HepG2 (cell line): ENCODE measurements around the gene ARFGEF2. TPM values are rescaled to one million over a fixed set of nuclear protein-coding genes. Genes with fewer than 3 reads are reported as not detected.

Source experiments
- ATAC-seq: fragments of 200-7000 bp; cut with Tn5 transposase; 3 replicates; pipeline ENCODE4 v1.9.1; 2020; ENCODE audit warnings: mild to moderate bottlenecking, moderate library complexity
- BruUV-seq: library from RNA; stranded (reverse); fragments of 400-500 nt; replicated peaks from 2 replicates; lab custom pipeline; 2021; lab: Mats Ljungman, UMichigan
- CTCF ChIA-PET: fragments of 300-600 bp; formaldehyde crosslinking; extraction: SDS; loops from one replicate; lab custom pipeline; 2021; ENCODE audit warnings: low total read pairs, inconsistent platforms, low intra/inter-chr PET ratio; lab: Yijun Ruan, JAX
- POLR2A ChIA-PET: fragments of 350-600 bp; sonication (Branson Sonifier 250); formaldehyde crosslinking; loops from one replicate; lab custom pipeline; 2020; ENCODE audit warnings: antibody characterized with exemption, inconsistent platforms; lab: Yijun Ruan, JAX
- DNase-seq: peaks from one replicate; pipeline ENCODE4 v3.0.0-alpha.2; 2015; ENCODE audit warnings: low spot score
- FAIRE-seq: peaks from 3 replicates; lab custom pipeline; 2011; peaks lifted over from hg19 to GRCh38; lab: Jason Lieb, UNC
- H2AFZ ChIP-seq: one replicate; pipeline ENCODE4 v1.6.1; 2011; ENCODE audit warnings: low read length, inconsistent platforms
- H3K27ac ChIP-seq: fragments of 300-600 bp; 3 replicates; pipeline ENCODE4 v1.8.0; 2011; ENCODE audit warnings: mixed run types, mild to moderate bottlenecking, mixed read lengths, low read length, inconsistent platforms; ENCODE audit not compliant: insufficient read depth; ENCODE audit errors: extremely low read length
- H3K27me3 ChIP-seq, 2 experiments: fragments of 200-600 bp in 1 of 2; 2 replicates in 1 of 2; 3 replicates in 1 of 2; pipeline versions ENCODE4 v1.6.0 to v1.8.0; 2011; ENCODE audit warnings: low read length in 2 of 2, mild to moderate bottlenecking in 2 of 2, moderate library complexity in 2 of 2, inconsistent platforms in 1 of 2; ENCODE audit not compliant: insufficient read depth in 2 of 2, control insufficient read depth in 1 of 2
- H3K36me3 ChIP-seq, 2 experiments: fragments of 200-600 bp in 1 of 2; replicated peaks in 1 of 2; 2 replicates in 1 of 2; 3 replicates in 1 of 2; pipeline versions ENCODE4 v1.5.1 to v1.8.0; 2011; ENCODE audit warnings: low read length in 2 of 2, inconsistent platforms in 1 of 2; ENCODE audit not compliant: insufficient read depth in 2 of 2, control insufficient read depth in 1 of 2
- H3K4me1 ChIP-seq: 2 replicates; pipeline ENCODE4 v1.5.1; 2012; ENCODE audit warnings: low read length, inconsistent platforms; ENCODE audit not compliant: insufficient read depth
- H3K4me2 ChIP-seq: 2 replicates; pipeline ENCODE4 v1.6.0; 2011; ENCODE audit warnings: low read depth, low read length, inconsistent platforms
- H3K4me3 ChIP-seq, 3 experiments: fragments of 200-600 bp in 1 of 3; sonication (generic), shearing (Covaris generic) in 1 of 3; replicated peaks in 1 of 3; 2 replicates each; pipeline ENCODE4 v1.5.1; 2011 to 2016; ENCODE audit warnings: low read length in 3 of 3, inconsistent platforms in 2 of 3, low read depth in 2 of 3, mild to moderate bottlenecking in 2 of 3, control low read depth in 1 of 3, mixed read lengths in 1 of 3; ENCODE audit not compliant: insufficient read depth in 1 of 3
- H3K79me2 ChIP-seq: one replicate; pipeline ENCODE4 v1.6.1; 2011; ENCODE audit warnings: low read length, inconsistent platforms; ENCODE audit not compliant: insufficient read depth
- H3K9ac ChIP-seq: 2 replicates; pipeline ENCODE4 v1.6.0; 2011; ENCODE audit warnings: mild to moderate bottlenecking, low read depth, low read length, inconsistent platforms; ENCODE audit not compliant: insufficient read depth
- H3K9me3 ChIP-seq: 2 replicates; pipeline ENCODE4 v1.5.1; 2012; ENCODE audit warnings: mild to moderate bottlenecking, low read length
- H4K20me1 ChIP-seq: 2 replicates; pipeline ENCODE4 v1.6.0; 2011; ENCODE audit warnings: inconsistent platforms, mild to moderate bottlenecking, low read length, moderate library complexity; ENCODE audit not compliant: insufficient read depth
- BRCA1 ChIP-seq: sonication (generic); formaldehyde crosslinking; IDR thresholded peaks from 2 replicates; pipeline ENCODE4 v1.4.0; 2020; ENCODE audit warnings: missing genetic modification reagents
- CENPX ChIP-seq: sonication (generic); formaldehyde crosslinking; IDR thresholded peaks from 2 replicates; pipeline ENCODE4 v1.9.0; 2021; ENCODE audit warnings: mild to moderate bottlenecking, missing genetic modification reagents, moderate library complexity
- DMAP1 ChIP-seq: IDR thresholded peaks from 2 replicates; pipeline ENCODE4 v1.6.1; 2016
- E2F5 ChIP-seq: sonication (generic); formaldehyde crosslinking; conservative IDR thresholded peaks from 2 replicates; pipeline ENCODE4 v1.4.0; 2020; ENCODE audit warnings: missing genetic modification reagents
- EP300 ChIP-seq, 3 experiments: sonication (generic) in 1 of 3; formaldehyde crosslinking in 1 of 3; IDR thresholded peaks; 2 replicates each; pipeline versions ENCODE4 v1.5.1 to v1.6.1; 2011 to 2020; ENCODE audit warnings: low read depth in 2 of 3, low read length in 2 of 3, borderline replicate concordance in 1 of 3, improper control_type of control experiment in 1 of 3, mild to moderate bottlenecking in 1 of 3, missing genetic modification reagents in 1 of 3, moderate library complexity in 1 of 3
- FOXJ3 ChIP-seq: sonication (generic); formaldehyde crosslinking; IDR thresholded peaks from 2 replicates; pipeline ENCODE4 v1.4.0; 2020; ENCODE audit warnings: missing genetic modification reagents, mild to moderate bottlenecking, borderline replicate concordance
- GRHL1 ChIP-seq: sonication (generic); formaldehyde crosslinking; conservative IDR thresholded peaks from 2 replicates; pipeline ENCODE4 v1.8.0; 2022; ENCODE audit warnings: missing genetic modification reagents
- HOXD1 ChIP-seq: sonication (generic); formaldehyde crosslinking; IDR thresholded peaks from 2 replicates; pipeline ENCODE4 v1.5.0; 2020; ENCODE audit warnings: missing genetic modification reagents
- MAF1 ChIP-seq: sonication (generic); formaldehyde crosslinking; IDR thresholded peaks from 2 replicates; pipeline ENCODE4 v1.5.0; 2020; ENCODE audit warnings: missing genetic modification reagents, borderline replicate concordance
- MAFG ChIP-seq: sonication (generic); formaldehyde crosslinking; IDR thresholded peaks from 2 replicates; pipeline ENCODE4 v1.5.1; 2020; ENCODE audit warnings: mild to moderate bottlenecking, missing genetic modification reagents
- MATR3 ChIP-seq: sonication (generic); formaldehyde crosslinking; IDR thresholded peaks from 2 replicates; pipeline ENCODE4 v1.4.0; 2020; ENCODE audit warnings: missing genetic modification reagents
- PLSCR1 ChIP-seq: sonication (generic); formaldehyde crosslinking; IDR thresholded peaks from 2 replicates; pipeline ENCODE4 v1.5.0; 2020; ENCODE audit warnings: missing genetic modification reagents, mild to moderate bottlenecking, borderline replicate concordance
- REXO4 ChIP-seq: sonication (generic); formaldehyde crosslinking; IDR thresholded peaks from 2 replicates; pipeline ENCODE4 v1.8.0; 2022; ENCODE audit warnings: missing genetic modification reagents, mild to moderate bottlenecking, borderline replicate concordance
- TARDBP ChIP-seq: sonication (generic); formaldehyde crosslinking; IDR thresholded peaks from 2 replicates; pipeline ENCODE4 v1.8.0; 2022; ENCODE audit warnings: mild to moderate bottlenecking, missing genetic modification reagents
- ZBTB37 ChIP-seq: sonication (generic); formaldehyde crosslinking; IDR thresholded peaks from 2 replicates; pipeline ENCODE4 v1.4.0; 2020; ENCODE audit warnings: mild to moderate bottlenecking, missing genetic modification reagents
- ZFP36L1 ChIP-seq: sonication (generic); formaldehyde crosslinking; IDR thresholded peaks from 2 replicates; pipeline ENCODE4 v1.8.0; 2022; ENCODE audit warnings: mild to moderate bottlenecking, missing genetic modification reagents, moderate library complexity
- ZFX ChIP-seq: sonication (generic); formaldehyde crosslinking; IDR thresholded peaks from 2 replicates; pipeline ENCODE4 v1.4.0; 2020; ENCODE audit warnings: mild to moderate bottlenecking, low read depth, missing genetic modification reagents, moderate library complexity
- ZKSCAN8 ChIP-seq: IDR thresholded peaks from 2 replicates; pipeline ENCODE4 v1.6.1; 2016; ENCODE audit warnings: borderline replicate concordance, missing genetic modification reagents, missing compliant biosample characterization
- WGBS: methylation state at CpG from one replicate; pipeline ENCODE4 v1.1.6; 2017; ENCODE audit warnings: low lambda C conversion rate; 5-methylcytosine and 5-hydroxymethylcytosine counted together
- in situ Hi-C: cut with HindIII; loops from 2 replicates; pipeline ENCODE4 v1.10.0; 2017; ENCODE audit warnings: low pct_unique_long_range_greater_than_20kb; ENCODE audit not compliant: extremely low pct_ligation_motif_present
- intact Hi-C: fragments of 100-400 bp; cut with micrococcal nuclease; formaldehyde crosslinking; loops from one replicate; pipeline ENCODE4 v1.10.0; 2022; ENCODE audit not compliant: unreplicated experiment
- polyA plus RNA-seq, 8 experiments: library from polyadenylated mRNA; depleted of rRNA in 3 of 8; stranded (reverse) in 7 of 8; unstranded in 1 of 8; fragments of >200 nt; fragmentation: Illumina TruSeq in 4 of 8; extraction: Trizol in 4 of 8; gene quantifications; 2 replicates each; pipeline versions ENCODE4 v1.2.1 to v1.2.3, GENCODE V29; 2011 to 2016; ENCODE audit warnings: low read depth in 4 of 8, missing spikeins in 1 of 8, mixed read lengths in 1 of 8; ENCODE audit not compliant: insufficient read depth in 1 of 8
- total RNA-seq, 5 experiments: library from RNA; depleted of rRNA; stranded (reverse); fragments of >200 nt; fragmentation: Illumina TruSeq; extraction: Trizol; gene quantifications; 2 replicates each; pipeline ENCODE4 v1.2.3, GENCODE V29; 2016; ENCODE audit warnings: low read depth in 1 of 5

ARFGEF2 gene
- total and polyA plus RNA-seq, 2 of the 13 experiments (the other 11 are each of a cell fraction or from before 2014, with no cell fraction given), result 44.0 to 60.8 TPM

- ChIA-PET POLR2A (interaction anchor here (0.9 to 2.5 kb wide), 18 partner anchors 9 to 232 kb away, joined by 3 to 20 read pairs (median 6); partner anchors contain the start of genes DDX27 and ZNFX1), CTCF (no interaction called here)
- peaks cover 55% of the 10 kb centered on the region for H3K79me2 ChIP-seq
- ATAC-seq (peak; percentile 97), FAIRE-seq (peak; percentile 77), DNase-seq (peak; percentile 97)
- TSS peak; percentile 58 for BruUV-seq
- peak within 1 kb of the TSS; percentile 56 for H2AFZ ChIP-seq
- intact Hi-C loops, result loop anchor here (1.0 to 5.0 kb wide), 2 partner anchors 124 to 173 kb away; partner anchors contain the start of genes ARFGEF2 and DDX27
- peak within 1 kb of the TSS; percentile 97 for H3K9ac ChIP-seq
- peaks cover 25% of the 10 kb centered on the region for H4K20me1 ChIP-seq
- H3K4me2 ChIP-seq, result peak within 1 kb of the TSS; percentile 94
- H3K9me3 ChIP-seq, result no peaks in the 10 kb centered on the region
- H3K27ac ChIP-seq, result peak within 1 kb of the TSS; percentile 89
- H3K4me3 ChIP-seq, result peak within 1 kb of the TSS; percentile 84 to 99 (median 87)
- H3K4me1 ChIP-seq, result peaks cover 50% of the 10 kb centered on the region
- H3K27me3 ChIP-seq, result no peaks in the 10 kb centered on the region; a peak in 2 of 5 replicates
- 1% methylated on average over 51 of the region's 80 CpGs for WGBS
- H3K36me3 ChIP-seq, result peaks cover 0 to 16% of the 10 kb centered on the region in 2 experiments; a peak in 2 of 5 replicates
- in situ Hi-C loops, result no loop called here
- no peak for TF ChIP-seq MAFG (CRISPR knock-in tag)
- TF ChIP-seq DMAP1, result peak; percentile 99
- TF ChIP-seq BRCA1 (CRISPR knock-in tag), result peak; percentile 98
- TF ChIP-seq FOXJ3 (CRISPR knock-in tag), result peak; percentile 89
- TF ChIP-seq REXO4 (CRISPR knock-in tag), result peak; percentile 81; the same call in 1 of the 2 replicates
- TF ChIP-seq MAF1, result peak; percentile 91
- no peak for TF ChIP-seq PLSCR1 (CRISPR knock-in tag)
- no peak for TF ChIP-seq CENPX (CRISPR knock-in tag)
- no peak; the same call in 1 of the 2 replicates for TF ChIP-seq GRHL1 (CRISPR knock-in tag)
- TF ChIP-seq MATR3, result 0 out of 2 replicates have a peak, but pooled peaks have one; percentile 95
- TF ChIP-seq ZBTB37 (CRISPR knock-in tag), result peak; percentile 65; the same call in 1 of the 2 replicates
- TF ChIP-seq TARDBP (CRISPR knock-in tag), result peak; percentile 33
- peak; percentile 90 for TF ChIP-seq E2F5 (CRISPR knock-in tag)
- TF ChIP-seq ZFP36L1, result peak; percentile 15
- peak; percentile 100 for TF ChIP-seq ZFX (CRISPR knock-in tag)
- TF ChIP-seq HOXD1, result peak; percentile 97; the same call in 1 of the 2 replicates
- TF ChIP-seq ZKSCAN8 (CRISPR knock-in tag), result peak; percentile 21; the same call in 1 of the 2 replicates
- TF ChIP-seq EP300 (IDR thresholded peaks at IDR 0.05; ENCODE audit: low read depth in 2 of 2, low read length in 2 of 2), result peak in 1 of 2 experiments; percentile 20; a peak in 2 of 4 replicates
- TF ChIP-seq EP300 (CRISPR knock-in tag; IDR thresholded peaks at IDR 0.05; ENCODE audit: borderline replicate concordance), result 0 out of 2 replicates have a peak, but pooled peaks have one; percentile 32
These were observed 124.8 kb downstream of the ARFGEF2 start, which contains the start of gene CSE1L for GRCh38 chr20:49046087-49046900. Gene CSE1L, plus strand, starts transcription at chr20:49046312. Its CDS starts 12,152 bp downstream, at chr20:49058464.
